ENCODE data around the gene IRF7. TPM values are rescaled to one million over a fixed set of nuclear protein-coding genes. Genes with fewer than 3 reads are reported as not detected.

Gene IRF7
- total RNA-seq, 4 donors from 2014 or later = 33.7 to 40.9 (median 36.6) TPM

GRCh38 chr11:595400-595799 lies 20.4 kb downstream of the IRF7 start:
- no peak for DNase-seq (ENCODE audit: low spot score in 2 of 2)
- no peak overlapping the region for H3K4me3 ChIP-seq (ENCODE audit: low read depth, poor library complexity, severe bottlenecking)
- intact Hi-C loops (cut with DNase I; ENCODE audit: low total_unique reads) = no loop called here
- no peak for TF ChIP-seq POLR2A (IDR thresholded peaks at IDR 0.05)
- TF ChIP-seq CTCF (IDR thresholded peaks at IDR 0.05) = no peak
- WGBS, 2 donors = 88 to 90% methylated on average over 10 of the region's 10 CpGs

- 94% methylated on average over 21 of the region's 21 CpGs for WGBS, 2 donors
- DNase-seq (ENCODE audit: low spot score in 2 of 2) = no peak
- intact Hi-C loops (cut with DNase I; ENCODE audit: low total_unique reads) = no loop called here
- no peak overlapping the region for H3K4me3 ChIP-seq (ENCODE audit: low read depth, poor library complexity, severe bottlenecking)
- no peak for TF ChIP-seq POLR2A (IDR thresholded peaks at IDR 0.05)
- TF ChIP-seq CTCF (IDR thresholded peaks at IDR 0.05) = no peak
Observed at GRCh38 chr11:593347-593746, 22.4 kb downstream of the IRF7 start.

- no peak for TF ChIP-seq CTCF (IDR thresholded peaks at IDR 0.05)
- no peak for TF ChIP-seq POLR2A (IDR thresholded peaks at IDR 0.05)
- WGBS, 2 donors = 89 to 95% methylated on average over 10 of the region's 10 CpGs
- intact Hi-C loops (cut with DNase I; ENCODE audit: low total_unique reads) = no loop called here
- no peak overlapping the region for H3K4me3 ChIP-seq (ENCODE audit: low read depth, poor library complexity, severe bottlenecking)
- DNase-seq (ENCODE audit: low spot score in 2 of 2) = no peak
Observed at GRCh38 chr11:592918-593317, 22.8 kb downstream of the IRF7 start.

GRCh38 chr11:592501-592900 lies 23.2 kb downstream of the IRF7 start:
- no peak overlapping the region for H3K4me3 ChIP-seq (ENCODE audit: low read depth, poor library complexity, severe bottlenecking)
- intact Hi-C loops (cut with DNase I; ENCODE audit: low total_unique reads) = no loop called here
- TF ChIP-seq CTCF (IDR thresholded peaks at IDR 0.05) (no peak), POLR2A (IDR thresholded peaks at IDR 0.05) (no peak)
- 94 to 95% methylated on average over 22 of the region's 22 CpGs for WGBS, 2 donors
- DNase-seq (ENCODE audit: low spot score in 2 of 2) = no peak

GRCh38 chr11:590997-591396 lies 24.8 kb downstream of the IRF7 start:
- no peak for TF ChIP-seq POLR2A (IDR thresholded peaks at IDR 0.05)
- TF ChIP-seq CTCF (IDR thresholded peaks at IDR 0.05) = no peak
- WGBS, 2 donors = 80 to 81% methylated on average over 11 of the region's 11 CpGs
- intact Hi-C loops (cut with DNase I; ENCODE audit: low total_unique reads) = no loop called here
- no peak for DNase-seq (ENCODE audit: low spot score in 2 of 2)
- no peak overlapping the region for H3K4me3 ChIP-seq (ENCODE audit: low read depth, poor library complexity, severe bottlenecking)

GRCh38 chr11:589798-590197 lies 26.0 kb downstream of the IRF7 start:
- no peak overlapping the region for H3K4me3 ChIP-seq (ENCODE audit: low read depth, poor library complexity, severe bottlenecking)
- TF ChIP-seq POLR2A (IDR thresholded peaks at IDR 0.05) (no peak), CTCF (IDR thresholded peaks at IDR 0.05) (no peak)
- WGBS, 2 donors = 90 to 92% methylated on average over 25 to 26 of the region's 26 CpGs
- intact Hi-C loops (cut with DNase I; ENCODE audit: low total_unique reads) = no loop called here
- no peak for DNase-seq (ENCODE audit: low spot score in 2 of 2)

Data from lower leg skin (tissue), 4 donors.